Measurements from ENCODE around the gene INPP5E.

INPP5E gene

DNA sequence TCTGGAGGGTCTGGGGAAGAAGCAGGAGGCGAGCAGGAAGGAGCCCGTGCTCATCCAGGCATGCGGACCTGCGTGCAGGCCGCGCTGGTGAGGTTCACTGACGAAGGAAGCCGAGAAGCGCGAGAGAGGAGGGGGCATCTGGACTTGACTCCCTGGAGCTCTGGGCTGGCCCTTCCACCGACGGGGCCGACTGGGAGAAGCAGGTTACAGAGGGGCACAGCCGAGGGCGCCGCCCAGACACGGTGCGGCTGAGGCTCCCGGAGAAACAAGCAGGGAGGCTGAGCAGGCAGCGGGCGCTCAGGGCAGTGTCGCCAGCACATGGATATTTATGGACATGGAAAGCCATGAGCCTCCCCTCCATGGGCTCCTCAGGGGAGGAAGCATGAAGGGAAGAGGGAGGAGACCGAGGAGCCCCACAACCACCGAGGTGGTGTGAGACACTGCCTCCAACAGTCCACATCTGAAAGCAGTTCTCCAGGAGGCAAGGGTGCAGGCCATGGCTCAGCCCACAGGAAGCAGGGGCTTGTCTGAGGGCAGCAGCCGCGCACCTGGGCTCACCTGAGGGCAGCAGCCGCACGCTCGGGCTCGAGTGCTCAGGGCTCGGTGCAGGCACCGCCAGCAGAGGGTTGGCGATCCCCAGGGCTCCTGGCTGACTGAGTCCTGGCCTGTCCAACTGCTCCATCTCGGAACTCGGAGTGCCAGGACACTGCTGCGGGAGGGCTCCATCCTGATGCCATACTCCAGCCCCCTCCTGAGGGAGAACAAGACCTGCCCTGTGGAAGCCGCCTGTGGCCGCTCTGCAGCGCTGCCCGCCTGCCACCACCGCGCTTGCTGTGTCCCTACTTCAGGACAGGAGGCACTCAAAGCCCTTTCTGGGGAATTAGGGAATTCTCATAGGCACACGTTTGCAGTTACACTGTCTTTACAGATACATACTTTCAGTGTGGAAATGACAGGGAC lies 15.7 kb upstream of the INPP5E start:
- TF ChIP-seq POLR2AphosphoS5 (IDR thresholded peaks at IDR 0.05; ENCODE audit: low read depth, low read length) (no peak), FOXP2 (optimal IDR thresholded peaks at IDR 0.05; ENCODE audit: borderline replicate concordance, extremely low read depth, extremely low read length, insufficient read depth) (no peak)
- TF ChIP-seq, protein P1, sequence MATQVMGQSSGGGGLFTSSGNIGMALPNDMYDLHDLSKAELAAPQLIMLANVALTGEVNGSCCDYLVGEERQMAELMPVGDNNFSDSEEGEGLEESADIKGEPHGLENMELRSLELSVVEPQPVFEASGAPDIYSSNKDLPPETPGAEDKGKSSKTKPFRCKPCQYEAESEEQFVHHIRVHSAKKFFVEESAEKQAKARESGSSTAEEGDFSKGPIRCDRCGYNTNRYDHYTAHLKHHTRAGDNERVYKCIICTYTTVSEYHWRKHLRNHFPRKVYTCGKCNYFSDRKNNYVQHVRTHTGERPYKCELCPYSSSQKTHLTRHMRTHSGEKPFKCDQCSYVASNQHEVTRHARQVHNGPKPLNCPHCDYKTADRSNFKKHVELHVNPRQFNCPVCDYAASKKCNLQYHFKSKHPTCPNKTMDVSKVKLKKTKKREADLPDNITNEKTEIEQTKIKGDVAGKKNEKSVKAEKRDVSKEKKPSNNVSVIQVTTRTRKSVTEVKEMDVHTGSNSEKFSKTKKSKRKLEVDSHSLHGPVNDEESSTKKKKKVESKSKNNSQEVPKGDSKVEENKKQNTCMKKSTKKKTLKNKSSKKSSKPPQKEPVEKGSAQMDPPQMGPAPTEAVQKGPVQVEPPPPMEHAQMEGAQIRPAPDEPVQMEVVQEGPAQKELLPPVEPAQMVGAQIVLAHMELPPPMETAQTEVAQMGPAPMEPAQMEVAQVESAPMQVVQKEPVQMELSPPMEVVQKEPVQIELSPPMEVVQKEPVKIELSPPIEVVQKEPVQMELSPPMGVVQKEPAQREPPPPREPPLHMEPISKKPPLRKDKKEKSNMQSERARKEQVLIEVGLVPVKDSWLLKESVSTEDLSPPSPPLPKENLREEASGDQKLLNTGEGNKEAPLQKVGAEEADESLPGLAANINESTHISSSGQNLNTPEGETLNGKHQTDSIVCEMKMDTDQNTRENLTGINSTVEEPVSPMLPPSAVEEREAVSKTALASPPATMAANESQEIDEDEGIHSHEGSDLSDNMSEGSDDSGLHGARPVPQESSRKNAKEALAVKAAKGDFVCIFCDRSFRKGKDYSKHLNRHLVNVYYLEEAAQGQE (IDR thresholded peaks at IDR 0.05; ENCODE audit: insufficient read depth in 1 of 2, low read depth in 2 of 2, low read length in 2 of 2) = no peak

DNA sequence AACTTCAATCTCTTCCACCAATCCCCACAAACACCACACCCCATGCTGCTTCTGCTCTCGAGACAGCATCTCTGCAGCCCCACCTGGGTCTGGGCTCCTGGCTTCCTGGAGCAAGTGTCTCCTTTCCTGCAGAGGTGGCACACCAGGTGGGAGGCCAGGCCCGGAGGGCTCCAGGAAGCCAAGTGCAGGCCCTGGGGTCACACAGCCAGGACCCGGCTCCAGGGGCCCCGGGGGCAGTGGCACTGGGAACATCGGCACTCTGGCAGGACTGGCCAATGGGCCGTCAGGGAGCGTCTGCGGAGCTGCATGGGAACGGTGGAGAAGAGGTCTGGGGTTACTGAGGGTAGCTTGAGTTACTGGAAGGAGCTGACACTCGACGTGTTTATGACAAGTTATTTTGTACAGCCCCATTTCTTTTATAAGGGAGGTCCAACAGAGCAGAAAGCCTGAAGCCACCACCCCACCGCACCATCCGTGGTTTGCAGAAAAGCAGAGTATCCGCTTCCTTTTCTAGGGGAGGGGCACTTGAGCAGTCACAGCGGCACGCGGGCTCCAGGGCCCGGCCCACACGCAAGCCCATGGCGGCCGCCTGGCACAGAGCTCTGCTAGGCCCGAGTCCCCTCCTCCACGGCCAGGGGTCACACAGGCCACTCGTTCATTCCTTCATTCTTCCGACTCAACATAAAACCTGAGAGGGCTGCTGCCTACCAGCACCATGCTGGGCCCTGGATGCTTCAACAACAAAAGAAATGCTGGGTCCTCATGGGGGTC lies 14.6 kb upstream of the INPP5E start:
- TF ChIP-seq TAF1 (IDR thresholded peaks at IDR 0.05; ENCODE audit: borderline replicate concordance, insufficient read depth, low read length) (no peak), POLR2AphosphoS5 (IDR thresholded peaks at IDR 0.05; ENCODE audit: low read depth, low read length) (no peak), FOXP2 (optimal IDR thresholded peaks at IDR 0.05; ENCODE audit: borderline replicate concordance, extremely low read depth, extremely low read length, insufficient read depth) (no peak), SIN3A (IDR thresholded peaks at IDR 0.05; ENCODE audit: borderline replicate concordance, insufficient read depth, low read length) (no peak)
- TF ChIP-seq, protein P1 (IDR thresholded peaks at IDR 0.05; ENCODE audit: insufficient read depth in 1 of 2, low read depth in 2 of 2, low read length in 2 of 2) = no peak

DNA sequence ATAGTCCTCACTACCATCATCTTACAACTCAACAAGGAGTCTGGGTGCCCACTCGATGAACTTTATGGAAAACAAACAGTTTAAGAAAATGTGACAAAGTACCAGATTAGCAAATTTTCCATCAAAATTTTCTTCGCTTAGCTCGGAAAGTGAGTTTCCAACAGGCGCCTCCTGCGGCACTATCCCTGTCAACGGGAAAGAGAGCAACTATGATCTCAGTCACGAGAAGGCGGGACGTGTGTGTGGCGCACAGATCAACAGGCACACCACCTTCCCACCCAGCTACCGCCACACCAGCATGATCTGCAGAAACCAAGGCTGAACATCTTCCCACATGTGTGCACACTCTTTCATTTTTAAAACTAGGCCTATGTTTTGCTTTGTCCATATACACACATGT lies 13.7 kb upstream of the INPP5E start:
- TF ChIP-seq, protein P1 (IDR thresholded peaks at IDR 0.05; ENCODE audit: insufficient read depth in 1 of 2, low read depth in 2 of 2, low read length in 2 of 2) = no peak
- TF ChIP-seq SIN3A (IDR thresholded peaks at IDR 0.05; ENCODE audit: borderline replicate concordance, insufficient read depth, low read length) = no peak
- TF ChIP-seq FOXP2 (optimal IDR thresholded peaks at IDR 0.05; ENCODE audit: borderline replicate concordance, extremely low read depth, extremely low read length, insufficient read depth) = no peak
- no peak for TF ChIP-seq TAF1 (IDR thresholded peaks at IDR 0.05; ENCODE audit: borderline replicate concordance, insufficient read depth, low read length)
- TF ChIP-seq POLR2AphosphoS5 (IDR thresholded peaks at IDR 0.05; ENCODE audit: low read depth, low read length) = no peak

DNA sequence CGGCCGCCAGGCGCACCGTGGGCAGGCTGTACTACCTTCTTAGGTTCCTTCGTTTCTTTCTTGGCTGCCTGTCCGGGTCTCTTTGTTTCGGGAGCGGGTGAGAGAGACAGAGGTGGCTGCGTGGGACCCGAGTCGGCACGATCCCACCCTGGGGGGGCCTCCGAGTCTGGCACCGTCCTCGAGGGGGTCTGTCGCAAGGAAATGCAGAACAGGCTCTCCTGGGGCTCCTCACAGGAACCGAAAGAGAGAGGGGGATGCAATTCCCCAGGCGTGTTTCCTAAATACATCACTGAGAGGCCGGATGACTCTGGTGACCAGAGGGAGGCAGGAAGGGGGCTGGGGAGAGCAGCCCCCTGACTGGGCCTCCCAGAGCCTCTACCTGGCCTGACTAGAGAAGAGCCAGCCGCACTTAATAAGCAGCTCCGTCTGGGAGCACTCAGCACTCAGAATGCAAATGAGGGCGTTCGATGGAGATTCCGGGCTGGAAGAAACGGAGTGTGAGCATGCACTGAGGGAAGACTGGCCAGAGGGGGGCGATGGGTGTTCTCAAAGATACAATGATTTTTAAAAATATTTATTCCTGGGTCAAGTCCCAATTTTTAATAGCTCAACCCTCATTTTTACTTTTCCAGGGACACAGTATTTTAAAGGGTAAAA lies 11.7 kb upstream of the INPP5E start:
- TF ChIP-seq SIN3A (IDR thresholded peaks at IDR 0.05; ENCODE audit: borderline replicate concordance, insufficient read depth, low read length) = no peak
- TF ChIP-seq TAF1 (IDR thresholded peaks at IDR 0.05; ENCODE audit: borderline replicate concordance, insufficient read depth, low read length) = no peak
- no peak for TF ChIP-seq POLR2AphosphoS5 (IDR thresholded peaks at IDR 0.05; ENCODE audit: low read depth, low read length)
- TF ChIP-seq FOXP2 (optimal IDR thresholded peaks at IDR 0.05; ENCODE audit: borderline replicate concordance, extremely low read depth, extremely low read length, insufficient read depth) = no peak
- TF ChIP-seq, protein P1 (IDR thresholded peaks at IDR 0.05; ENCODE audit: insufficient read depth in 1 of 2, low read depth in 2 of 2, low read length in 2 of 2) = no peak
